ENCODE measurements around the gene CCDC88C. TPM values are rescaled to one million over a fixed set of nuclear protein-coding genes. Genes with fewer than 3 reads are reported as not detected.
A peak's percentile ranks its signal among the peaks of the same experiment; 100 is the strongest.

Gene CCDC88C
- total and polyA plus RNA-seq, 4 donors, result 16.5 to 66.0 (median 32.1) TPM

- H3K27ac ChIP-seq (ENCODE audit: low read depth in 1 of 2, low read length in 1 of 2), result no peak overlapping the region
- peaks cover 0 to 48% (median 24%) of the 10 kb centered on the region in 5 donors for H3K4me1 ChIP-seq (ENCODE audit: control insufficient read depth in 5 of 5, insufficient read depth in 5 of 5, low read length in 5 of 5)
- WGBS, 2 donors, result 95 to 96% methylated on average over 13 of the region's 13 CpGs
- H3K27me3 ChIP-seq (ENCODE audit: control insufficient read depth in 3 of 3, insufficient read depth in 3 of 3, low read length in 2 of 3), result no peaks in the 10 kb centered on the region
- TF ChIP-seq CTCF (IDR thresholded peaks at IDR 0.05; ENCODE audit: control extremely low read depth, extremely low read depth), result no peak
- H3K9me3 ChIP-seq (ENCODE audit: control insufficient read depth in 4 of 4, insufficient read depth in 3 of 4, low read length in 3 of 4), result no peaks in the 10 kb centered on the region
- no peak overlapping the region for H3K4me3 ChIP-seq
- no peaks in the 10 kb centered on the region for H3K36me3 ChIP-seq (ENCODE audit: control insufficient read depth in 4 of 4, insufficient read depth in 4 of 4, low read length in 4 of 4)
- H3K9ac ChIP-seq (ENCODE audit: insufficient read depth in 1 of 2, low read length in 2 of 2), result no peak overlapping the region
- no peak for ATAC-seq (ENCODE audit: insufficient read depth, low FRiP score)
- DNase-seq, result no peak
Observed at GRCh38 chr14:91381801-91382670, 35.6 kb downstream of the CCDC88C start.

- Histone ChIP-seq H3K36me3 (ENCODE audit: control insufficient read depth in 4 of 4, insufficient read depth in 4 of 4, low read length in 4 of 4) (no peaks in the 10 kb centered on the region), H3K4me1 (ENCODE audit: control insufficient read depth in 5 of 5, insufficient read depth in 5 of 5, low read length in 5 of 5) (peaks cover 0 to 50% (median 30%) of the 10 kb centered on the region in 5 donors), H3K9me3 (ENCODE audit: control insufficient read depth in 4 of 4, insufficient read depth in 3 of 4, low read length in 3 of 4) (no peaks in the 10 kb centered on the region), H3K4me3 (no peak overlapping the region), H3K27ac (ENCODE audit: low read depth in 1 of 2, low read length in 1 of 2) (no peak overlapping the region), H3K9ac (ENCODE audit: insufficient read depth in 1 of 2, low read length in 2 of 2) (no peak overlapping the region), H3K27me3 (ENCODE audit: control insufficient read depth in 3 of 3, insufficient read depth in 3 of 3, low read length in 2 of 3) (no peaks in the 10 kb centered on the region)
- WGBS, 2 donors, result 42 to 46% methylated on average over 11 of the region's 11 CpGs
- DNase-seq (peak; percentile 85 to 92 (median 92)), ATAC-seq (ENCODE audit: insufficient read depth, low FRiP score) (no peak)
- TF ChIP-seq CTCF (IDR thresholded peaks at IDR 0.05; ENCODE audit: control extremely low read depth, extremely low read depth), result no peak
Observed at GRCh38 chr14:91380610-91381371, 36.8 kb downstream of the CCDC88C start.

GRCh38 chr14:91380123-91380522 lies 37.5 kb downstream of the CCDC88C start:
- 87 to 89% methylated on average over 5 of the region's 5 CpGs for WGBS, 2 donors
- no peaks in the 10 kb centered on the region for H3K9me3 ChIP-seq (ENCODE audit: control insufficient read depth in 4 of 4, insufficient read depth in 3 of 4, low read length in 3 of 4)
- H3K27me3 ChIP-seq (ENCODE audit: control insufficient read depth in 3 of 3, insufficient read depth in 3 of 3, low read length in 2 of 3), result no peaks in the 10 kb centered on the region
- no peak overlapping the region for H3K4me3 ChIP-seq
- no peaks in the 10 kb centered on the region for H3K36me3 ChIP-seq (ENCODE audit: control insufficient read depth in 4 of 4, insufficient read depth in 4 of 4, low read length in 4 of 4)
- no peak overlapping the region for H3K27ac ChIP-seq (ENCODE audit: low read depth in 1 of 2, low read length in 1 of 2)
- H3K4me1 ChIP-seq (ENCODE audit: control insufficient read depth in 5 of 5, insufficient read depth in 5 of 5, low read length in 5 of 5), result peaks cover 0 to 50% (median 31%) of the 10 kb centered on the region in 5 donors
- DNase-seq (no peak), ATAC-seq (ENCODE audit: insufficient read depth, low FRiP score) (no peak)
- no peak for TF ChIP-seq CTCF (IDR thresholded peaks at IDR 0.05; ENCODE audit: control extremely low read depth, extremely low read depth)
- H3K9ac ChIP-seq (ENCODE audit: insufficient read depth in 1 of 2, low read length in 2 of 2), result peak overlapping the region in 1 of 2 donors; percentile 11

All from lung (tissue), 12 donors.